GM19467 (cell line): ENCODE measurements around the gene HNRNPDL.
"Not testable (repeated sequence)": the region's sequence is repeated elsewhere in the genome, so short reads cannot be mapped to it uniquely, and the experiment has no call there.

Experiments
- ATAC-seq: cut with Tn5 transposase; IDR thresholded peaks from one replicate; pipeline ENCODE4 v1.9.1; 2021; ENCODE audit warnings: mild to moderate bottlenecking, moderate library complexity; ENCODE audit not compliant: unreplicated experiment

HNRNPDL gene

GRCh38 chr4:82433791-82434190 lies 3.5 kb upstream of the HNRNPDL start:
- ATAC-seq: no peak

GRCh38 chr4:82432596-82432995 lies 2.3 kb upstream of the HNRNPDL start:
- no peak for ATAC-seq

- no peak for ATAC-seq
Measured at GRCh38 chr4:82431831-82432230, 1.6 kb upstream of the HNRNPDL start.

- peak; percentile 0 for ATAC-seq
Measured at GRCh38 chr4:82430964-82431745, 893 bp upstream of the HNRNPDL start.

- peak; percentile 5 for ATAC-seq
Measured at GRCh38 chr4:82429728-82430192, 502 bp downstream of the HNRNPDL start.

- ATAC-seq: peak; percentile 60
Measured at GRCh38 chr4:82428969-82429727, 1.1 kb downstream of the HNRNPDL start.

- ATAC-seq: no peak
Measured at GRCh38 chr4:82428526-82428968, 1.7 kb downstream of the HNRNPDL start.

GRCh38 chr4:82425478-82425877 lies 4.8 kb downstream of the HNRNPDL start:
- ATAC-seq: no peak

GRCh38 chr4:82423245-82424054 lies 6.8 kb downstream of the HNRNPDL start:
- ATAC-seq: no peak

GRCh38 chr4:82422616-82423015 lies 7.6 kb downstream of the HNRNPDL start:
- no peak for ATAC-seq

GRCh38 chr4:82421796-82422560 lies 8.3 kb downstream of the HNRNPDL start:
- no peak for ATAC-seq

GRCh38 chr4:82419451-82419850 lies 10.8 kb downstream of the HNRNPDL start:
- no peak for ATAC-seq

- ATAC-seq: no peak
Measured at GRCh38 chr4:82415922-82416365, 14.3 kb downstream of the HNRNPDL start.

GRCh38 chr4:82415061-82415460 lies 15.2 kb downstream of the HNRNPDL start:
- ATAC-seq: not testable (repeated sequence)

GRCh38 chr4:82403725-82404124 lies 26.5 kb downstream of the HNRNPDL start:
- ATAC-seq: no peak

- ATAC-seq: no peak
Measured at GRCh38 chr4:82402196-82402775, 28.0 kb downstream of the HNRNPDL start.

- no peak for ATAC-seq
Measured at GRCh38 chr4:82401600-82401999, 28.7 kb downstream of the HNRNPDL start.

- no peak for ATAC-seq
Measured at GRCh38 chr4:82398263-82398662, 32.0 kb downstream of the HNRNPDL start.

GRCh38 chr4:82397527-82397926 lies 32.7 kb downstream of the HNRNPDL start:
- ATAC-seq: no peak

GRCh38 chr4:82394896-82395295 lies 35.4 kb downstream of the HNRNPDL start:
- ATAC-seq: no peak
